Thyroid gland (tissue), 4 donors: ENCODE results near the gene ISOC2. TPM values are rescaled to one million over a fixed set of nuclear protein-coding genes. Genes with fewer than 3 reads are reported as not detected.

Source experiments
- DNase-seq, 2 donors: peaks; one replicate each; pipeline ENCODE4 v3.0.0-alpha.2; 2019
- H3K27ac ChIP-seq, 3 donors: fragments of 200-600 bp; sonication (generic); 1 replicate in 2 of 3; 2 replicates in 1 of 3; pipeline ENCODE4 v1.5.1; 2016 to 2019; ENCODE audit warnings: mild to moderate bottlenecking in 1 of 3, moderate library complexity in 1 of 3
- H3K27me3 ChIP-seq: fragments of 200-600 bp; sonication (generic); one replicate; pipeline ENCODE4 v1.5.1; 2019
- H3K36me3 ChIP-seq, 2 donors: fragments of 200-600 bp; sonication (generic); one replicate each; pipeline ENCODE4 v1.5.1; 2016 to 2019
- H3K4me1 ChIP-seq, 2 donors: fragments of 200-600 bp; sonication (generic); one replicate each; pipeline ENCODE4 v1.5.1; 2017 to 2019
- H3K4me3 ChIP-seq, 3 donors: fragments of 200-600 bp; sonication (generic); replicated peaks in 1 of 3; 1 replicate in 2 of 3; 2 replicates in 1 of 3; pipeline ENCODE4 v1.5.1; 2016; ENCODE audit warnings: mild to moderate bottlenecking in 1 of 3
- H3K9me3 ChIP-seq: fragments of 200-600 bp; sonication (generic); one replicate; pipeline ENCODE4 v1.5.1; 2017
- CTCF ChIP-seq, 6 experiments: fragments of 200-600 bp in 3 of 6; fragments of 450-650 bp in 3 of 6; sonication (generic) in 3 of 6; IDR thresholded peaks; one replicate each; pipeline ENCODE4 v1.5.1; 2016 to 2019; ENCODE audit warnings: antibody characterized with exemption in 6 of 6, mild to moderate bottlenecking in 2 of 6, inconsistent platforms in 1 of 6, moderate library complexity in 1 of 6
- POLR2A ChIP-seq, 2 donors: fragments of 450-650 bp; IDR thresholded peaks; one replicate each; pipeline ENCODE4 v1.6.1; 2017; ENCODE audit warnings: antibody characterized with exemption in 2 of 2, mild to moderate bottlenecking in 2 of 2, moderate library complexity in 1 of 2
- WGBS, 2 donors: methylation state at CpG; one replicate each; pipeline ENCODE4 v1.1.5; 2017; 5-methylcytosine and 5-hydroxymethylcytosine counted together
- intact Hi-C: fragments of 100-400 bp; cut with DNase I; formaldehyde crosslinking; loops from one replicate; pipeline ENCODE4 v1.15.1; 2023
- total RNA-seq, 4 donors: library from RNA; depleted of rRNA; stranded (reverse); fragments of >200 nt; gene quantifications; one replicate each; pipeline ENCODE4 v1.2.3, GENCODE V29; 2016

The ISOC2 gene
- total RNA-seq, 4 donors from 2014 or later = 52.1 to 178 (median 100) TPM

GRCh38 chr19:55485439-55486011 is 24.1 kb upstream of the ISOC2 start:
- Histone ChIP-seq H3K9me3 (no peaks in the 10 kb centered on the region), H3K27me3 (no peaks in the 10 kb centered on the region), H3K4me3 (peak overlapping the region in 2 of 3 donors; percentile 40 to 47), H3K36me3 (peaks cover 0 to 18% of the 10 kb centered on the region in 2 donors), H3K4me1 (peaks cover 32 to 43% of the 10 kb centered on the region in 2 donors), H3K27ac (peak overlapping the region; percentile 78 to 97 (median 80))
- TF ChIP-seq POLR2A (IDR thresholded peaks at IDR 0.05) (no peak), CTCF (IDR thresholded peaks at IDR 0.05) (no peak)
- 27 to 33% methylated on average over 12 to 13 of the region's 18 CpGs for WGBS, 2 donors
- intact Hi-C loops = no loop called here
- no peak for DNase-seq

- H3K4me3 ChIP-seq = peak within 1 kb of the TSS in 2 of 3 donors; percentile 40 to 47
- peak; percentile 48 for DNase-seq
- intact Hi-C loops = no loop called here
- TF ChIP-seq CTCF (IDR thresholded peaks at IDR 0.05) (no peak), POLR2A (IDR thresholded peaks at IDR 0.05) (peak in 1 of 2 donors; percentile 32)
- peaks cover 35 to 49% of the 10 kb centered on the region in 2 donors for H3K4me1 ChIP-seq
- no peaks in the 10 kb centered on the region for H3K27me3 ChIP-seq
- H3K27ac ChIP-seq = peak within 1 kb of the TSS; percentile 78 to 97 (median 80)
- peaks cover 0 to 18% of the 10 kb centered on the region in 2 donors for H3K36me3 ChIP-seq
- no peaks in the 10 kb centered on the region for H3K9me3 ChIP-seq
- WGBS, 2 donors = 2 to 6% methylated on average over 24 to 60 of the region's 78 CpGs
These were observed 23.4 kb upstream of the ISOC2 start, which contains the start of gene NAT14 for GRCh38 chr19:55484593-55485438. NAT14 (plus strand) TSS chr19:55485188; CDS start chr19:55485709, 521 bp downstream.

GRCh38 chr19:55483706-55484592 is 22.5 kb upstream of the ISOC2 start:
- 72 to 77% methylated on average over 14 to 36 of the region's 46 CpGs for WGBS, 2 donors
- peaks cover 42 to 56% of the 10 kb centered on the region in 2 donors for H3K4me1 ChIP-seq
- H3K36me3 ChIP-seq = peaks cover 0 to 18% of the 10 kb centered on the region in 2 donors
- no peaks in the 10 kb centered on the region for H3K27me3 ChIP-seq
- no peak for TF ChIP-seq CTCF (IDR thresholded peaks at IDR 0.05)
- no peak for TF ChIP-seq POLR2A (IDR thresholded peaks at IDR 0.05)
- no peak for DNase-seq
- no peaks in the 10 kb centered on the region for H3K9me3 ChIP-seq
- H3K4me3 ChIP-seq = peak overlapping the region in 1 of 3 donors; percentile 47
- peak overlapping the region in 1 of 3 donors; percentile 97 for H3K27ac ChIP-seq
- intact Hi-C loops = no loop called here

- Histone ChIP-seq H3K27ac (no peak overlapping the region), H3K27me3 (no peaks in the 10 kb centered on the region), H3K9me3 (no peaks in the 10 kb centered on the region), H3K4me3 (no peak overlapping the region), H3K36me3 (peaks cover 0 to 18% of the 10 kb centered on the region in 2 donors), H3K4me1 (peaks cover 48 to 65% of the 10 kb centered on the region in 2 donors)
- no peak for TF ChIP-seq POLR2A (IDR thresholded peaks at IDR 0.05)
- TF ChIP-seq CTCF (IDR thresholded peaks at IDR 0.05) = no peak
- intact Hi-C loops = no loop called here
- WGBS, 2 donors = 94 to 96% methylated on average over 41 to 44 of the region's 47 CpGs
- DNase-seq = no peak
These were observed 21.7 kb upstream of the ISOC2 start for GRCh38 chr19:55482967-55483705.
